GM18502 (cell line): Measurements from ENCODE around the gene CCDC80.

Experiments
- ATAC-seq: cut with Tn5 transposase; IDR thresholded peaks from one replicate; pipeline ENCODE4 v1.9.1; 2021; ENCODE audit warnings: mild to moderate bottlenecking; ENCODE audit not compliant: unreplicated experiment, poor library complexity

The CCDC80 gene

DNA sequence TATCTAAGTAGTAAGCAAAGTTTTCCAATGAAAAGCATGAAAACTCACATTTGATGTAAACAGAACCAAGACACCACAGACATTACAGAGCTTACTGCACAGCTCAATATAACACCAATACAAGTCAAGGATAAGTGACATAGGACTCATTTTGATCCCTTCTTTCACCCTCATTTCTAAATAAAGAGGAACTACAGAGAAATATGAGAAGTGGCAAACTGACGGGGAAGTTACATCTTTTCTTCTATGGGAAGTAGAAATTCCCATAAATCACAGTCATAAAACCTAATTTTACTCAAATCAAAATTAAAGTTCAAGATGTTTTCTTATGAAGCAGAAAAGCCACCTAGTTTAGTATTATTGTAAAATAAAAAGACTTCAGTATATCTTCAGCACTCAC is 83.0 kb downstream of the CCDC80 start:
- ATAC-seq: no peak

DNA sequence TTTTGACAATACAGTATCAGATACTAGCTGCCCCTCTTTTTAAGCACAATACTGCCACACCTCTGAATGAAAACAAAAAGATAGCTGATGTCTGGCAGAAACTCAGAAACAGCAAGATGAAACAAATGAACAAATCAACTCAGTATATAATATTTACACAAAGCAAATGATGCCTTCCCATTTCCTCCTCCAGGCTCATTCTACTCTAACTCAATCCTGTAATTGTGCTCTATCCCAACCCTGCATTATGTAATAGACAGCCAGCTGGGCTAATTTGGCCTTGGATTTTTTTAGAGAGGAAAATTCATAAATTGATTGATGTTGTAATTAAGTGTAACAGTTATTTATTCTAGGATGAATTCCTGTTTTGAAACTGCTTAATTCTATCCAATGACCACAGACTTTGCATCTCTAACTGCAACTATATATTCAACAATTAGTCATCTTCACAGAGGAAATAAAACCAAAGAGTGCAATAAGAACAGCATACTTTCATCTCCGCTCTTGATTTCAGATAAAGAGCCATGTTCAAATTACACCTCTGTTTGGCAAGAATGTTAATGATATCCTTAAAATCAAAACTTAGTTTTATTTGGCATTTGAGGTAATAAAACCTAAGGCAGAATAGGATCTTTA is 85.3 kb downstream of the CCDC80 start:
- no peak for ATAC-seq

DNA sequence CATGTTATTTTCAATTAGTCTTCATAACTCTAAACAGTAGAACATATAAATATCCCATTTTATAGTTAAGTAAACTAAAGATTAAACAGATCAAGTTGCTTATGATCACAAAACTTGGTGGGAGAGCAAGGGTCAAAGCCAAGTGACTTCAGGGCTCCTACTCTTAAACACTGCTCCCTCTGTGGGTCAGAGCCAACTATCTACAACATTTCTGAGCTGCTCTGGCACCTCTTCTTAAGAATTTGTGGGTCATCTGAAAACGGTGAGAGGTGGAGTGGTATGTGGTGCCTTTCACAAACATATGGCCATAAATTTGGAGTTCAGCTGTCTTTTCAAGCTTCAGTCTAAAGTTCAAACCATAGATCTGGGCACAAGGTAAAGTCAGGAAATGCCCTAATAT is 90.1 kb downstream of the CCDC80 start:
- no peak for ATAC-seq
